Activated naive CD4-positive, alpha-beta T cell treated with anti-CD3 and anti-CD28 coated beads for 36 hours (primary cell): ENCODE data around the gene EML5. TPM values are rescaled to one million over a fixed set of nuclear protein-coding genes. Genes with fewer than 3 reads are reported as not detected.
A peak's percentile ranks its signal among the peaks of the same experiment; 100 is the strongest.

Experiments
- CTCF ChIA-PET: fragments of 350-600 bp; sonication (Branson Sonifier 250); formaldehyde crosslinking; loops from one replicate; lab custom pipeline; 2021; ENCODE audit warnings: antibody characterized with exemption; lab: Charles Lee
- DNase-seq: peaks from one replicate; pipeline ENCODE4 v3.0.0-alpha.2; 2020
- H3K27ac Mint-ChIP-seq: one replicate; pipeline ENCODE4 v1.8.0; 2021; ENCODE audit warnings: mild to moderate bottlenecking, mixed read lengths
- H3K27me3 Mint-ChIP-seq: one replicate; pipeline ENCODE4 v1.8.0; 2021; ENCODE audit warnings: low read depth, mixed read lengths
- H3K36me3 Mint-ChIP-seq: one replicate; pipeline ENCODE4 v1.8.0; 2021; ENCODE audit warnings: low read depth, mixed read lengths
- H3K4me1 Mint-ChIP-seq: one replicate; pipeline ENCODE4 v1.8.0; 2021; ENCODE audit warnings: low read depth, mixed read lengths
- H3K4me3 Mint-ChIP-seq: one replicate; pipeline ENCODE4 v1.8.0; 2021; ENCODE audit warnings: mild to moderate bottlenecking, moderate library complexity, mixed read lengths
- H3K9me3 Mint-ChIP-seq: one replicate; pipeline ENCODE4 v1.8.0; 2021; ENCODE audit warnings: mixed read lengths
- intact Hi-C: fragments of 100-400 bp; cut with micrococcal nuclease; formaldehyde crosslinking; loops from one replicate; pipeline ENCODE4 v1.15.1; 2023
- total RNA-seq, 2 experiments: library from RNA; stranded (reverse); gene quantifications; one replicate each; pipeline ENCODE4 v1.2.3, GENCODE V29; 2021

The EML5 gene
- 1 to 10 TPM; 3.7 to 3.8 TPM for total RNA-seq

DNA sequence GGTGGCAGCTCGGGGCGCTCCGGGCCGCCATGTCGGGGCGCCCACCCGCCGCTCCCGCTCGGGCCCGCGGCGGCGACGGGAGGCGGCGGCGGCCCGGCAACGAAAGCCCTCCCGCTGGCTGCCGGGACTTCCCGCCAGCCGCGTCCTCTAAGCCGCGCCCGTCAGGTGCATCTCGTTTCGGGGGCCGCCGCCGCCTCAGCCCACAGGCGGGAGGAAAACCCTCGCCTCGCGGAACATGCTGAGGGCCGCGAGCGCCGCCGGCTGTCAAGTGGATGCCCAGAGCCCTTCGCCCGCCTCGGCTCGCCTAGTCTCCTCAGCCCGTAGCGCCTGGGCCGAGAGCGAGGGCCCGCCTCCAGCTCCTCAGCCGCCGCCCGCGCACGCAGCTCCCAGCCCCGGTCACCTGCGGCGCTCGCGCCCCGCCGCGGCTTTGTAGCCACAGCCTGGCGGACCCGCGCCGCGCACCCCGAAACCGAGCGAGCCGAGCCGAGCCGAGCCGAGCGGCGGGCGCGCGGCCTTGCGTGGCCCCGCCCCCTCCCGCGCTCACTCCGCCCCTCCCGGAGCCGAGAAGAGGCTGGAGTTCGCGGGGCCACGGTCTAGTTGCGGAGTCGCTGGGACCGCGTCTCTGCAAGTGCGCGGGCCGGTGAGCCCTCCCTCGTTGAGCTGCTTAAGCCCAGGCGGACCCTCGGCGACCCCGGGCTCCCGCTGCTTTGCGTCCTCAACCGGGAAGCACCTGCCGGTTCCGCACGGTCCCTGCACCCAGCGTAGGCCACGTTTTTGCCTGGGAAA, at the start of gene EML5:
Gene EML5 (minus strand): TSS at position 481 of the 786 bp plus-strand sequence. CDS start 450 bp downstream, at position 31.
- Mint-ChIP-seq H3K36me3 (no peaks in the 10 kb centered on the region), H3K9me3 (no peaks in the 10 kb centered on the region), H3K4me1 (peaks cover 18% of the 10 kb centered on the region), H3K4me3 (peak within 1 kb of the TSS; percentile 88), H3K27me3 (no peaks in the 10 kb centered on the region), H3K27ac (peak within 1 kb of the TSS; percentile 71)
- CTCF ChIA-PET: interaction anchor here (0.6 to 1.6 kb wide), 7 partner anchors 23 to 259 kb away, joined by 3 to 5 read pairs (median 4); partner anchors contain the start of gene TTC8
- intact Hi-C loops: loop anchor here (1.0 to 10.0 kb wide), 10 partner anchors 32 to 1160 kb away; partner anchors contain the start of genes EFCAB11, FOXN3, GPR65 and TTC8
- peak; percentile 86 for DNase-seq

DNA sequence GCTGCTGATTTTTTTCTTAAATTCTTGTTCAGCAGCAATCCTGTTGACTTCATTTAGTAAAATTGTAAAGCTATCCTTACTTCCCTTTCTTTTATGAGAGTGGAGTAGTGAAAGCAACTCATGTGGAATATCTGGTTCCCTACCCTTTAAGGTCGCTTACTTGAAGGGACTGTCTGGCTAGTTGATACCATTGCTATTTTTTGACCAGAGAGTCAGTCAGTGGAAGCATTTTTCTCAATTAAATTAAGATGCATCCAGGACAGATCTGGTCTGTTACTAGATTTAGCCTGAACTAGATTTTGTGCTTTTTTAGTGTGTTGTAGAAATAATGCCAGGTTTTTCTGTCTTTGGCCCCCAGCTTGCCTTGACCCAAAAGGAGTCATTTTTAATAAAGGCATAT, 49.7 kb upstream of the EML5 start:
- no peak overlapping the region for H3K4me3 Mint-ChIP-seq

DNA sequence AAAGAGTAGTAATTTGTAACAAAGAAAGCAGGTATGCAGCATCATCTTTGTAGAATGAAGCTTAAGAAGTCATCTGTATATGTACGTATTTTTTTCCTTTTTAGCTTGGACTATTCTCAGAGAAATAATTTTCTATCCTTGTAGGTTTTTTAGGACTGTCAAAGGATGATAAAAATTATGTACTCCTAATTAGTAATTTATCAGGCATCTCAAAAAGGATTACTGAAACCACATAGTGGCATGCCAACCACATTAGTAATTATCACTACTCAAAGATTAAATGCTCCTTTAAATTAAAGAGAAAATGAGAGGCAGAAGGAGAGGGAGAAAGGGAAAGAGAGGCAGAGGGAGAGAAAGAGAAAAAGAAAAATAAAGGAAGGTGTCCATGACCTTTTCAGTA, 49.0 kb upstream of the EML5 start:
- peaks cover 4% of the 10 kb centered on the region for H3K27me3 Mint-ChIP-seq
- no peak for DNase-seq
- H3K36me3 Mint-ChIP-seq: no peaks in the 10 kb centered on the region
- intact Hi-C loops: no loop called here
- no peak overlapping the region for H3K4me3 Mint-ChIP-seq
- CTCF ChIA-PET: interaction anchor here (0.5 kb wide), 1 partner anchor 147 kb away, joined by 3 read pairs; no protein-coding TSS in a partner anchor
- no peak overlapping the region for H3K27ac Mint-ChIP-seq
- no peaks in the 10 kb centered on the region for H3K9me3 Mint-ChIP-seq
- no peaks in the 10 kb centered on the region for H3K4me1 Mint-ChIP-seq

More for the DNA sequence above, 49.7 kb upstream of the EML5 start:
- CTCF ChIA-PET: no interaction called here
- DNase-seq: no peak
- Mint-ChIP-seq H3K27ac (no peak overlapping the region), H3K9me3 (no peaks in the 10 kb centered on the region), H3K4me1 (no peaks in the 10 kb centered on the region), H3K27me3 (no peaks in the 10 kb centered on the region), H3K36me3 (no peaks in the 10 kb centered on the region)
- intact Hi-C loops: no loop called here

DNA sequence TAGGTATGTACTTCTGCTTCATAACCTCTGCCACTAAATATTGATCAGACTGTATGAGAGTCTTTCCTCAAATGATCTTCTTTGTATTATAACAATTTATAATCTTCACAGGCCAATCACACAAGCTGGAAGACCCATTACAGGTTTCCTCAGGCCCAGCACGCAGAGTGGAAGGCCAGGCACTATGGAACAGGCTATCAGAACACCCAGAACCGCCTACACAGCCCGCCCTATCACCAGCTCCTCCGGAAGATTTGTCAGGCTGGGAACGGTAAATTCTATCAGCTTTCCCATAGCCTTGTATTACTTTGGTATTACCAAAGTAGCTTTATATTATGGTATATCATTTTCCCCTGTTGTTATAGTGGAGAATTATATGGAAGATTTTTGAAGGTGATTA, 48.2 kb upstream of the EML5 start:
- Mint-ChIP-seq H3K4me3 (no peak overlapping the region), H3K4me1 (no peaks in the 10 kb centered on the region), H3K9me3 (no peaks in the 10 kb centered on the region), H3K27ac (no peak overlapping the region), H3K27me3 (peaks cover 4% of the 10 kb centered on the region), H3K36me3 (no peaks in the 10 kb centered on the region)
- no peak for DNase-seq
- CTCF ChIA-PET: interaction anchor here (0.5 kb wide), 1 partner anchor 177 kb away, joined by 3 read pairs; no protein-coding TSS in a partner anchor
- intact Hi-C loops: no loop called here

DNA sequence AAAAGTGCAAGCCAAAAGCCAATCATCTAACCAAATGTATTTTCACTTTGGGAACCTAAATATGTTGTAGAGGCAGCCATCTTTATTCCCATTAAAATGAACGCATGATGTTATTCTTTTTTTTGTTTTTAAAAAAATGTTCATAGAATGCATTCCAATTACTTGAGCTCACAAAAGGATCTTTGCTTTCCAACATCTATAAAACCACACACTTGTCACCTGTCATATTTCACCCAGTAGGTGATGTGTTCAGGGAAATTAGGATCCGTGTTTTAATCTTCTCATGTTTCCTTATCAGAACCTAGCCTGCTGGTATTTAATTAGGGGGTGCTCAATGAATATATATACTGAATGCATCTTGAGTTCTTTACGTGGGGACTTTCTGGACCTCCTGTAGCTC, 45.3 kb upstream of the EML5 start:
- no peaks in the 10 kb centered on the region for H3K9me3 Mint-ChIP-seq
- H3K4me3 Mint-ChIP-seq: no peak overlapping the region
- intact Hi-C loops: no loop called here
- H3K4me1 Mint-ChIP-seq: no peaks in the 10 kb centered on the region
- CTCF ChIA-PET: interaction anchor here (1.2 kb wide), 1 partner anchor 282 kb away, joined by 3 read pairs; no protein-coding TSS in a partner anchor
- H3K27me3 Mint-ChIP-seq: peaks cover 4% of the 10 kb centered on the region
- no peak overlapping the region for H3K27ac Mint-ChIP-seq
- DNase-seq: no peak
- H3K36me3 Mint-ChIP-seq: no peaks in the 10 kb centered on the region

DNA sequence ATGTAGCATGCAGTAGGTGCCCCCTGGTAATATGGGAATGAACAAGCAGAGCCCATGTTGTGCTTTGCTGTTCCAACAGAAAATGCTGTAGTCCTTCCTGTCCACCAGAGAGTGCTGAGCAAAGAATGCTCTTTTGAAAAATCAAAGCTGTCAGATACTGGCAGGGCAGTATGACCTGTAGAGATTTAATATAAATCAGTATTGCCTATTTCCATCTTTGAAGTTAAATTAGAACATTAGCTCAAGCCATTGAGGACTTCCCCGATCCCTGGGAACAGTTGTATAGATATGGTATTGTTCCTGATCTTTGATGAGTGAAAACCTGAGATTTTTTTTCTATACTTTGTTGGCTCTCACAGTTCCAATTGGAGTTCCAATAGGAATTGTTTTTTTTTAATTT, 44.7 kb upstream of the EML5 start:
- H3K27me3 Mint-ChIP-seq: peaks cover 4% of the 10 kb centered on the region
- H3K4me3 Mint-ChIP-seq: no peak overlapping the region
- intact Hi-C loops: no loop called here
- CTCF ChIA-PET: no interaction called here
- H3K36me3 Mint-ChIP-seq: no peaks in the 10 kb centered on the region
- no peak for DNase-seq
- H3K4me1 Mint-ChIP-seq: no peaks in the 10 kb centered on the region
- H3K9me3 Mint-ChIP-seq: no peaks in the 10 kb centered on the region
- no peak overlapping the region for H3K27ac Mint-ChIP-seq

DNA sequence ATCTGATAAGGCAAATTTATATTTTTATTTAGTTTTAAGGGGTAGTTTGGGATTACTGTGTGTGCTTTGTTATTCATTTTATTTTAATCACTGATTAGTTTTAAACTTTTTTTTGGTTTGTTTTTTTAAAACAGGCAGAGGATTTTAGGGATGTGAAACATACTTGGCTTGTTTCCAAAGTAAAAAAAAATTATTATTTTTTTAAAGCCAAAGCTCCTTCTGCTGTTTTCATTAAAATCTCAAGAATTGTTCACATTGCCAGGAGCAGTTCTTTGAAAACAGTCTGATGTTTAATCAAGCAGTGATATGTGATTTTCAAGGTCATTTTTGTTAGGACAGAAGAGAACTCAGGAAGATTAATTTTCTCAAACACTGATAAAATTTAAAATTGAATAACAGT, 42.9 kb upstream of the EML5 start:
- peaks cover 4% of the 10 kb centered on the region for H3K4me1 Mint-ChIP-seq
- DNase-seq: no peak

DNA sequence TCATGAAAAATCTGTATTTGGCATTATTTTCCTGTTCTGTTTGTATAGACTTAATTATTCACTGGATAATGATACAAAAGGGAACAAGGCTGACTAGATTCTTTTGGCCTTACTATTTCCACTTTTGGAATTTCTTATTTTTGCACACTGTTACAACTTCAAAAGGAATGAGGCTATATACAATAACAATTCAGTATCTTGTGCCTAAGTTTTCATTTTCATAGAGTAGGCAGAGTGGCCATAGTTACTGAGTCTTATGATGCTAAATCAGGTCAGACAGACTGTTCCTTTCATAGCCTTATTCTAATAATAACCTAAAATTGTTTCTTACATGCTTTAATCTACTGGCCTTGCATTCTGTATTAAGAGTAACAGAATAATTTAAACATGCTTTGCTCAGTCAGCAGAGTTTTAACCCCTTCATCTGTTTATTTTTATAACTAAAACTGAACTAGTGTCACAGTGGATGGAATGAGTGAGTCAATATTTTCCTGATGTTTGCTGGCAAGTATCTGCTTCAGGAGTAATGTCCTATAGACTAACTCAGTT, 42.2 kb upstream of the EML5 start:
- Mint-ChIP-seq H3K36me3 (no peaks in the 10 kb centered on the region), H3K27me3 (peaks cover 4% of the 10 kb centered on the region)
- CTCF ChIA-PET: no interaction called here

More for the DNA sequence above, 42.9 kb upstream of the EML5 start:
- no peaks in the 10 kb centered on the region for H3K9me3 Mint-ChIP-seq
- H3K4me3 Mint-ChIP-seq: no peak overlapping the region
- CTCF ChIA-PET: no interaction called here
- H3K27ac Mint-ChIP-seq: no peak overlapping the region
- intact Hi-C loops: no loop called here
- no peaks in the 10 kb centered on the region for H3K36me3 Mint-ChIP-seq
- H3K27me3 Mint-ChIP-seq: peaks cover 4% of the 10 kb centered on the region

DNA sequence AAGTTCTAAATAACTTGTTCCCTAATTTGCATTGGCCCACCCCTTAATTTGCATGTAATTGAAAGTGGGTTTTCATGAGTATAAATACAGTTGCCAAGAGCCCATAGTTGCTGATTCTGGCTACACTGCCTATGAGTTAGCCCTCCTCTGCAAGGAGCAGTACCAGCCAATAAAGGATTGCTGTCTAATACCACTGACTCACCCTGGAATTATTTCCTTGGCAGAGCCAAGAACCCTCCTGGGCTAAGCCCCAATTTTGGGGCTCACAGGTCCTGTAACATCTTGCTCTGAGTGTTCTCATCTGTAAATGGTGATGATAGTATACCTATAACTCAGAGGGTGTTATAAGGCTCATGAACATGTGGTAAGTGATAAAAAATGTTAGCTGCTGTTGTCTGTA, 38.5 kb upstream of the EML5 start:
- Mint-ChIP-seq H3K4me1 (peaks cover 5% of the 10 kb centered on the region), H3K36me3 (no peaks in the 10 kb centered on the region), H3K4me3 (no peak overlapping the region), H3K27ac (no peak overlapping the region), H3K27me3 (no peaks in the 10 kb centered on the region), H3K9me3 (no peaks in the 10 kb centered on the region)
- CTCF ChIA-PET: no interaction called here
- intact Hi-C loops: no loop called here
- no peak for DNase-seq

More for the DNA sequence above, 42.2 kb upstream of the EML5 start:
- peaks cover 4% of the 10 kb centered on the region for H3K4me1 Mint-ChIP-seq
- no peak overlapping the region for H3K4me3 Mint-ChIP-seq
- H3K27ac Mint-ChIP-seq: no peak overlapping the region
- no peak for DNase-seq
- intact Hi-C loops: no loop called here
- H3K9me3 Mint-ChIP-seq: no peaks in the 10 kb centered on the region

DNA sequence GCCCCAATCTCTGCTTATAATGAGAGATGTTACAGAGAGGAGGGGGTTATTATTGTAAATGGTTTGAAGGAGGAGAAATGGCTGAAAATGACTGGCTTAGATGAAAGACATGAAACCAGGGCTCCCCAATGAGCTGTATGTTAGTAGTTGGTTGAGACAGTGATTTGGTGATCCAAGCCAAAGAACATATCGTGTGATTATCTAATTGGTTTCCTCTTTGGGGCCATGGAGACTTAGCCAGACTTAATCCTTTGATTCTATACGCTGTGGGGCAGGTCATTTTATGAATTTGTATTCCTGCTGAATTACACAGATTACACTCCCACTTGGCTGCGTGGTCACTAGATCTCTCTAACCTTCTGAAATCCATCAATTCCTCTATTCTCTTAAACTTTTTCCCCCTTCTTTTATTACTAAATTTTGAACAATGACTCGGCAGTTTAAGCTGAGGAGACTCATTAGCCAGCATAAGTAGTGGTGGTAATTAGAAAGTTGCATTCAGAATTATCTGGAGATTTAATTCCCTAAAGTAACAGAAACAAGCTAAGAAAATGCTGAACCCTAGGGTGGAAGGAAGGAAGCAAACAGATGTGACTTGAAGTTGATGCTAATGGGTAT, 37.0 kb upstream of the EML5 start:
- H3K36me3 Mint-ChIP-seq: no peaks in the 10 kb centered on the region
- intact Hi-C loops: loop anchor here (10.0 kb wide), 1 partner anchor 835 kb away; the partner anchor contains the start of gene GALC
- DNase-seq: no peak
- no peaks in the 10 kb centered on the region for H3K27me3 Mint-ChIP-seq
- peaks cover 11% of the 10 kb centered on the region for H3K4me1 Mint-ChIP-seq
- no peaks in the 10 kb centered on the region for H3K9me3 Mint-ChIP-seq
- no peak overlapping the region for H3K4me3 Mint-ChIP-seq
- CTCF ChIA-PET: interaction anchor here (1.3 kb wide), 1 partner anchor 37 kb away, joined by 4 read pairs; the partner anchor contains the start of gene EML5
- H3K27ac Mint-ChIP-seq: no peak overlapping the region

DNA sequence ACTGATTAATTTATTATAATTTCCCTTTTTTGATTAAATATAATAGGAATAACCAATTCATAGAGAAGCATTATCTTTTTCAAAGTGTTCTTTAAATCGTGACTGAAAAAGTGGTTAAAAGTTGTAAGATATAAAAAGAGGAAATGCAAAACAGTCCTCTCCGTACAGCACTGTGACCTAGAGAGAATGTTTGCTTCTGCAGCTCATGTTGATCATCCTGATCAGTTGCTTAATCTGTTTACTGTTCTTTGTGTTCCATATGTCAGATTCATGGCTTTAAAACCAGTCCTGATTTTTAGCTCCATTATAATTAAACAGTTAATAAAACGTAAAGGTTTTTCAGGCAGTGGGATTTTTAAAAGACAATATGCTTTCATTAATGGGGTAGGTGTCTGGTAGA, 36.4 kb upstream of the EML5 start:
- CTCF ChIA-PET: interaction anchor here (1.3 kb wide), 1 partner anchor 36 kb away, joined by 4 read pairs; the partner anchor contains the start of gene EML5
- H3K9me3 Mint-ChIP-seq: no peaks in the 10 kb centered on the region
- H3K4me3 Mint-ChIP-seq: no peak overlapping the region
- H3K36me3 Mint-ChIP-seq: no peaks in the 10 kb centered on the region
- intact Hi-C loops: loop anchor here (10.0 kb wide), 1 partner anchor 834 kb away; the partner anchor contains the start of gene GALC
- no peaks in the 10 kb centered on the region for H3K27me3 Mint-ChIP-seq
- DNase-seq: no peak
- H3K27ac Mint-ChIP-seq: no peak overlapping the region
- peaks cover 11% of the 10 kb centered on the region for H3K4me1 Mint-ChIP-seq

DNA sequence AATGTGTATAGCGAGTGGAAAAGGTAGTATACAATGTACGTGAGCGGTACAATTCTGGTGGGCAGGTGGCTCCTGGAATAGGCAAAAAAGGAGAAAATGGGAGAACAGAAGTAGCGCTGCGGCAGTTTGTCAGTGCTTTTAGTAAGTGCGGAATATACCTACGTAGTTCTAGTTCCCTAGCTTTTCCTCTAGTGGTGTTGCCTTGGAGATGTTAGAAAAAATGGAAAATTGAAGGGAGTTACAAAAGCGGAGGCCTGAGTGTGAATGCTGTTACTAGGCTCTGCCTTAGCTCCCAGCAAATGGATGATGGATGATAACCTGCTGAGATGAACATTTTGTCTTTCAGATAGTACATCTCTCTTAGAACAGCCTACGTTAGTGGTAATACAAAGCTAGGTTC, 32.8 kb upstream of the EML5 start:
- CTCF ChIA-PET: interaction anchor here (0.9 kb wide), 1 partner anchor 202 kb away, joined by 3 read pairs; no protein-coding TSS in a partner anchor
- Mint-ChIP-seq H3K27me3 (no peaks in the 10 kb centered on the region), H3K4me1 (peaks cover 9% of the 10 kb centered on the region), H3K9me3 (no peaks in the 10 kb centered on the region), H3K4me3 (peak overlapping the region; percentile 80), H3K36me3 (no peaks in the 10 kb centered on the region), H3K27ac (no peak overlapping the region)
- DNase-seq: no peak
- intact Hi-C loops: loop anchor here (2.0 to 10.0 kb wide), 3 partner anchors 263 to 1559 kb away; partner anchors contain the start of genes GALC and ZC3H14
